GM18909 (cell line): ENCODE data around the gene CD2AP.

Source experiments
- ATAC-seq: cut with Tn5 transposase; IDR thresholded peaks from one replicate; pipeline ENCODE4 v1.9.1; 2021; ENCODE audit warnings: mild to moderate bottlenecking; ENCODE audit not compliant: unreplicated experiment, poor library complexity

The CD2AP gene

GRCh38 chr6:47669684-47670513 is 192.3 kb downstream of the CD2AP start:
- no peak for ATAC-seq

DNA sequence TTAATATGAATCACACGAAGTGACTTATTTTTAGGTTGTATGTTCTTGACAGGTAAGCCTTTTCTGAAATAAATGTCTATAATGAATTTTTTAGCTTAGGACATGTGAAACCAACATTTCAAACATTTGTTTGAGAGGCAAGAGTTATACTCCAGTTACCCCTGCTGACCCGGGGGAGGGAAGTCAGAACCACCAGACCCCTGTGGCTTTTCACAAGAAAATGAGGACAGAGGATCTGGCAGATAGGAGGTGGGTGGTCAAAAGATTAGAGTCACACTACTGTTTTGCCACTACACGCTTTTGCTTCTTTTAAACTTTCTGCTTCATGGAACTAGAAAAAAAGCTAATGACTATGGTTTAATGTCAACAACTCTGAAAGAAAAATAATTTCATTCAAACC is 193.3 kb downstream of the CD2AP start:
- no peak for ATAC-seq

GRCh38 chr6:47671777-47672176 is 194.2 kb downstream of the CD2AP start:
- no peak for ATAC-seq

DNA sequence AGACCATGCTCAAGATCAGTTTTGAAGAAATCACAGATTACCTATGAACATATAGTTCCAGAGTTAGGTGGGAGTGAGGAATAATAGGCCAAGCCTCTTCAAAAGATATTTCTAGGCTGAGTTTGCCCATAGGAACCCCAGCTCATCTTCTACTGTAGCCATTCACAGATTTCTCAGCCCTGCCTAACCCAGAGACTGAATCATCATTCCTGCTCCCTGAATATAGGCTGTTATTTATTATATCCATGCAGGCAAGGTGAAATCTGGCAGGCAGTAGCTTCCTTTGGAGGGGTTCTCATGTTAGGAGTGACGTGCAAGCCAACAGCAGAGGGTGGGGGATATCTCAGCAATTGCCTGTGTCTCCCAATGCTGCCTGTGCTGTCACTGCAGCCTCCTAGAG is 195.2 kb downstream of the CD2AP start:
- ATAC-seq, result no peak

DNA sequence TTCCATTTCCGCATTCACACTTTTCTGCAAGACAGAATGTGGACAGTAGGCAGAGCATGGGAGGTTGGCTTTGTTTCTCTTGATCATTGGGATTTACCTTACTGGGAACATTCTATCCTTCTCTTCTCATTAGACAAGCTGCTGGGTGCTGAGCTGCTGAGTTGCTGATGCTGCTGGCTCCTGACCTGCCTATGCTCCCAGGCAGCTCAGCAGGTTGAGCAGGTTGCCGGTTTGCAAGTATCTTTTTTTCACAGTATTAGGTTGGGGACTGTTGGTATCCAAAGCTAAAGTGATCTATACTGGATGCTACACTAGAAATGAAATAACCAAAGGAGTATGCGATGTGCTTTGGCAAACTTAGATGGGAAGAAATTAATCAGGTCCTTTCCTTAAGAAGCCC is 197.1 kb downstream of the CD2AP start:
- ATAC-seq, result no peak
